AG09319 (cell line): Measurements from ENCODE around the gene RALGPS2.

Source experiments
- DNase-seq: peaks from one replicate; pipeline ENCODE4 v3.0.0-alpha.2; 2010; ENCODE audit warnings: low read depth; ENCODE audit errors: extremely low read depth
- TF ChIP-seq, protein P1 (sequence below): IDR thresholded peaks from 2 replicates; pipeline ENCODE4 v1.5.1; 2011; ENCODE audit warnings: low read depth, mild to moderate bottlenecking, inconsistent platforms, low read length, moderate library complexity

Gene RALGPS2, protein sequence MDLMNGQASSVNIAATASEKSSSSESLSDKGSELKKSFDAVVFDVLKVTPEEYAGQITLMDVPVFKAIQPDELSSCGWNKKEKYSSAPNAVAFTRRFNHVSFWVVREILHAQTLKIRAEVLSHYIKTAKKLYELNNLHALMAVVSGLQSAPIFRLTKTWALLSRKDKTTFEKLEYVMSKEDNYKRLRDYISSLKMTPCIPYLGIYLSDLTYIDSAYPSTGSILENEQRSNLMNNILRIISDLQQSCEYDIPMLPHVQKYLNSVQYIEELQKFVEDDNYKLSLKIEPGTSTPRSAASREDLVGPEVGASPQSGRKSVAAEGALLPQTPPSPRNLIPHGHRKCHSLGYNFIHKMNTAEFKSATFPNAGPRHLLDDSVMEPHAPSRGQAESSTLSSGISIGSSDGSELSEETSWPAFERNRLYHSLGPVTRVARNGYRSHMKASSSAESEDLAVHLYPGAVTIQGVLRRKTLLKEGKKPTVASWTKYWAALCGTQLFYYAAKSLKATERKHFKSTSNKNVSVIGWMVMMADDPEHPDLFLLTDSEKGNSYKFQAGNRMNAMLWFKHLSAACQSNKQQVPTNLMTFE

DNA sequence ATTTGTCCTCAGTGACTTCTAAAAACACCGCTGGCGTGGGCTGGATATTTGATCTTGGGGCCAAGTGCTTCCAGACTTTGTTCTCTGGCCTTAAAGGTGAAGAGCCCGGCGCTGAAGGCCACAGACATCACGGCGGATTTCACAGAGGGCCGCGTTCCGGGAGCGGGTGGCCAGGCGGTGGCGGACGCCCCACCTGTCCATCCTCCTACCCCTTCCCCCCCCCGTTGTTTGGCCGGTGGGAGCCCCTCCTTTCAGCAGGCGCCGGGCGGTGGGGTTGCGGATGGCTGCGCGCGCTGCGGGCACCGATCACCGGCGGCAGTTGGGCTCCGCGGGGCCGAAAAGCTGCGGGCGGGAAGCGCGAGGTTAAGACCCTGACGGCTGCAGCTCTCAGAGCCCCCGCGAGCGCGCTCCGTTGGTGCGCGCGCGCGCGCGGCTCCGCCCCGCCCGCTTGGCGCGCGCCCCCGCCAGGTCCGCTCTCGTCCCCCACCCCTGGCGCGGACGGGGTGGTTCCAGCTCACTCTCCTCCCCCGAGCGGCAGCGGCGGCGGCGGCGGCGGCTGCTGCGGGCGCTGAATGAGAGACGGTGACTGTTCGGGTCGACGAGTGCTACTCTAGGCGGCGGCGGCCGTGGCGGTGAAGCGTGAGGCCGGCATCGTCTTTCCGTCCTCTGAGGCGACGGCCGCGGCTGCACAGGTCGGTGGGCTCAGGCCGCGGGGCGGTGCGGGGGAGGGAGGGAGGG, at the start of gene RALGPS2:
RALGPS2 (plus strand) TSS at position 517 of the 738 bp plus-strand sequence. CDS start 51,521 bp downstream, outside the sequence.
- TF ChIP-seq, protein P1, sequence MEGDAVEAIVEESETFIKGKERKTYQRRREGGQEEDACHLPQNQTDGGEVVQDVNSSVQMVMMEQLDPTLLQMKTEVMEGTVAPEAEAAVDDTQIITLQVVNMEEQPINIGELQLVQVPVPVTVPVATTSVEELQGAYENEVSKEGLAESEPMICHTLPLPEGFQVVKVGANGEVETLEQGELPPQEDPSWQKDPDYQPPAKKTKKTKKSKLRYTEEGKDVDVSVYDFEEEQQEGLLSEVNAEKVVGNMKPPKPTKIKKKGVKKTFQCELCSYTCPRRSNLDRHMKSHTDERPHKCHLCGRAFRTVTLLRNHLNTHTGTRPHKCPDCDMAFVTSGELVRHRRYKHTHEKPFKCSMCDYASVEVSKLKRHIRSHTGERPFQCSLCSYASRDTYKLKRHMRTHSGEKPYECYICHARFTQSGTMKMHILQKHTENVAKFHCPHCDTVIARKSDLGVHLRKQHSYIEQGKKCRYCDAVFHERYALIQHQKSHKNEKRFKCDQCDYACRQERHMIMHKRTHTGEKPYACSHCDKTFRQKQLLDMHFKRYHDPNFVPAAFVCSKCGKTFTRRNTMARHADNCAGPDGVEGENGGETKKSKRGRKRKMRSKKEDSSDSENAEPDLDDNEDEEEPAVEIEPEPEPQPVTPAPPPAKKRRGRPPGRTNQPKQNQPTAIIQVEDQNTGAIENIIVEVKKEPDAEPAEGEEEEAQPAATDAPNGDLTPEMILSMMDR, result no peak
- DNase-seq, result no peak

DNA sequence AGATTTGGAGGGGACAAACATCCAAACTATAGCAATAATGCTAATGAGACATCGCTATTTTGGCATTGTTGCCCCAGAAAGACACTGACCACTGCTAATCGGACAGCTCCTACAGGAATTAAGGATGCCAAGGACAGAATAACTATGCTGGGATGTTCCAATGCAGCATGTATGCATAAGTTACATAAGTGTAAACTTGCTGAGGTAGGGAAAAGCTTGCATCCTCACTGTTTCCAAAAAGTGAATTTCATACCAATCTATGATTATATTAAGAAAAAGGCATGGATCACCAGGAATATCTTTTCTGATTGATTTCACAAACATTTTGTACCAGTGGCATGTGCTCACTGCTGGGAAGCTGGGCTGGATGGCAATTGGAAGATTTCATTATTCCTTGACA, 45.8 kb upstream of the RALGPS2 start:
- TF ChIP-seq, protein P1, result no peak
- DNase-seq, result no peak

DNA sequence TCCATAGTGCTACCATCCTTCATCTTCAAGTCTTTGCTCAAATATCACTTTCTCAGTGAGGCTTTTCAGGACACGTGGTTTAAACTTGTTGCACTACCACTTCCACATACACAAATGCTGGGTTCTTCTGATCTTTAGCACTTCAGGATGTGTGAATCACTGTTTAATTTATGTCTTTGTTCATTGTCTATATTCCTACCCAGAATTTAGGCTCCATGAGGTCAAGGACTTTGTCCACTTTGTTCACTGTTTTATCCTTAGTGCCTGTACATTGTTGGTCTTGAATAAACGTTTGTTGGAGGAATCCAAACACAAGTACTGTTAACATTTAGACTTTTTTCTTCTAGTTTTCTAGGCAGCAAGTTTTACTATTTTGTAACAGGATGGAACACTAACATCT, 42.6 kb upstream of the RALGPS2 start:
- TF ChIP-seq, protein P1, result no peak
- no peak for DNase-seq

DNA sequence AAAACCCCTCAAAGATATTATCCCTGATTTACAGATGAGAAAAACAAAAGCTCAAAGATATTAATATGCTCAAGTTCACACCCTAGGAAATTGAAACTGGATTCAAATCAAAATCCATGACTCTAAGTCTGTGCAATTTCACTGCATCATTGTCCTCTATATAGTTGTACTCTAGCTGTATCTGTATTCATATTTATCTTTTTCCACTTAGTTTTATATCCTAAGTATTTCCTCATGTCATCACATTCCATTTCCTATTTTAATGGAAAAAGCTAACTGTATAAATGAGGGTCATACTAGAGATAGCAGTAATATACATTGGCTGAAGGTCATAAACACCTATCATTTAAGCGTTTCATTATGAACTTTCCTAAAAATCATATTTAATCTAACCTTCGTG, 42.2 kb upstream of the RALGPS2 start:
- TF ChIP-seq, protein P1, result no peak
- no peak for DNase-seq

DNA sequence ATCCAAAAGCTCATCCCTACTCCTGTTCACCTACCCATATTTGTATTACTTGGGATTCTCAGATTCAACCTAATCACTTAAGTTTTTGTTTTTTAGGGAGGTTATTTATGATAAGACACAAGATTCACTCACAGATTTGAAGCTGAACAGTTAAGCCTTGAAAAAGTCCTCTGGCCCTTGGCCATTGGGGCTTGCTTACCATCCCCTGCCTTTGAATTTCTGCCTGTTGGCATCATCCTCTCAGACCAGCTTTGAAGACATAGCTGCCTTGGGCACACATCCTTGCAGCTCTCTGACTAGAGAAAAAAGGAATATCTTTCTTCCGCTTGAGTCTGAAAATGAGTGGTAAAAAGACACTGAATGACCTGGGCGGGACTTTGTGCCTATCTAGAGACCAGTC, 41.8 kb upstream of the RALGPS2 start:
- TF ChIP-seq, protein P1, result no peak
- DNase-seq, result no peak

DNA sequence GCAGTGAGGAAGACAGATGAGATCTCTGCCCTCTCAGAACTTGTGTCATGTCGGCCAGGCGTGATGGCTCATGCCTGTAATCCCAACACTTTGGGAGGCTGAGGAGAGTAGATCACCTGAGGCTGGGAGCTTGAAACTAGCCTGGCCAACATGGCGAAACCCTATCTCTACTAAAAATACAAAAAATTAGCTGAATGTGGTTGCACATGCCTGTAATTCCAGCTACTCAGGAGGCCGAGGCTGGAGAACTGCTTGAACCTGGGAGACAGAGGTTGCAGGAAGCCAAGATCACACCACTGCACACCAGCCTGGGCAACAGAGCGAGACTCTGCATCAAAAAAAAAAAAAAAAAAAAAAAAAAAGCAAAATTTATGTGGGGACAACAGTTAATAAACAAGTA, 40.9 kb upstream of the RALGPS2 start:
- TF ChIP-seq, protein P1, result no peak
- DNase-seq, result no peak
